22Rv1 (cell line): ENCODE results near the gene RIC8B.

Experiments
- CTCF ChIP-seq: fragments of 450-650 bp; IDR thresholded peaks from 2 replicates; pipeline ENCODE4 v1.5.1; 2017; ENCODE audit warnings: mild to moderate bottlenecking
- ZFX ChIP-seq: fragments of 450-650 bp; IDR thresholded peaks from 2 replicates; pipeline ENCODE4 v1.6.1; 2017; ENCODE audit warnings: antibody characterized with exemption, borderline replicate concordance

- TF ChIP-seq CTCF (no peak), ZFX (no peak)
These were observed 141.1 kb downstream of the RIC8B start for GRCh38 chr12:106915635-106916026.
